Stimulated activated CD8-positive, alpha-beta memory T cell treated with anti-CD3 and anti-CD28 coated beads, Interleukin-7, amount 100 ng/mL, for 4 hours (primary cell): ENCODE measurements around the gene SURF6.

Experiments
- DNase-seq, 2 donors: peaks; one replicate each; pipeline ENCODE4 v3.0.0-alpha.2; 2020; ENCODE audit warnings: low read depth in 2 of 2

SURF6 gene

DNA sequence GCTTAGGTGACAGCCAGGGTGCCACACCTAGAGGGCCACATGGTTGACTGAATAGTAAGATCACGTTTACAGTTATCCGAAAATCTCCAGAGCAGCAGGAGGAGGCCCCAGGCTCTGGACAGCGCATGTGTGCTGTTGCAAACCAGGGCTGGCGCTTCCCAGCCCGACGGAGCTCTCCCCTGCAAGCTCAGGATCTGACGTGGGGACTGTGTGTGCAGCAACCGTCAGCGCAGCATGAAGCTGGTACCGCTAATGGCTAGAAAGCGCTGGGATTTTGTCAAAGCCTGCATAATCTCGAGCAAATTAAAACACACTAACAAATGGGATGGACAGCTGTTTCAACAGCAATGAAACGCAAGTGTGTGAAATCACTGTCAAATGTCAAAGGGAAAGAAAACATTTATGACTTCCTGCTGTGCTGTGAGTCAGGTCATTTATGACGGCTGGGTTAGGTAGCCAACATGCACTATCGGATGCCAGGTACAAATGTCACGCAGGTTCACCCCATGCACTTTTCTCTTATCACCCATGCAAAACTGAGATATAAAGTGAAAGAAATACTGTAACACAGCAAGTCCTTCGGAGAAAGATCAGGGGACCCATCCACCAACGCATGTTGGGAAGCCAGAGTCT, 32.4 kb upstream of the SURF6 start:
- no peak for DNase-seq

DNA sequence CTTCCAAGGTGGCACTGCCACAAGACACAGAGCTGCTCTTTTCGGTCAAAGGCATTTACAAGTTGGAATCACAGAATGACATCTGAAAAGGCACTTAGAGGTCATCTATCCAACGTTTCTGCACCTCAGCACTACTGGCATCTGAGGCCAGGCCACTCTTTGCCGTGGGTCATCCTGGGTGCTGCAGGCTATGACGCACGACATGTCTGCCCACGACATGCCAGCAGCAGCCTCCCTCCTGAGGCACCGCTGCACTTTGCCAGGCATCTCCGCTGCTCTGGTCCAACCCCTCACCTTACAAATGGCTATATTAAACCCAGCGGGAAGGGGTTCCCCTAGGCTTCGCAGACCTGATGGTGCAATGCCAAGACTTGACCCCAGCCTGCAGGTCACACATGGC, 31.8 kb upstream of the SURF6 start:
- no peak for DNase-seq

DNA sequence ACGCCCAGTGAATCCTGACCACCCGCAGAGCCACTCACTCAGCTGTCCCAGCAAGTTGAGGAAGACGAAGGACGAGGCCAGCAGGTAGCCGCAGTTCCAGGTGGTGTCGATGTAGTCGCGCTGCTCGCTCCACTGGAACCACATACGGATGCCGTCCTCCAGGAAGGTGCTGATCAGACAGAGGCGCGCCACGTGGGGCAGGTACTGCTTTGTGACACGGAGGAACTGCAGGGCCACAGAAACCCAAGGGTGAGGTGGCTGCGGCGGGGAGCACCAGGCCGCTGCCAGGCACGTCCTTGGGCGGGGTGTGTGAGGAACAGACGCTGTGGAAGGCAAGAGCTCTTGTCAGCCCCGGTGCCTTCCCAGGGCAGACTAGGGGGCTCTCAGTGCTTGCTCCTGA, 31.2 kb upstream of the SURF6 start:
- DNase-seq, result no peak

DNA sequence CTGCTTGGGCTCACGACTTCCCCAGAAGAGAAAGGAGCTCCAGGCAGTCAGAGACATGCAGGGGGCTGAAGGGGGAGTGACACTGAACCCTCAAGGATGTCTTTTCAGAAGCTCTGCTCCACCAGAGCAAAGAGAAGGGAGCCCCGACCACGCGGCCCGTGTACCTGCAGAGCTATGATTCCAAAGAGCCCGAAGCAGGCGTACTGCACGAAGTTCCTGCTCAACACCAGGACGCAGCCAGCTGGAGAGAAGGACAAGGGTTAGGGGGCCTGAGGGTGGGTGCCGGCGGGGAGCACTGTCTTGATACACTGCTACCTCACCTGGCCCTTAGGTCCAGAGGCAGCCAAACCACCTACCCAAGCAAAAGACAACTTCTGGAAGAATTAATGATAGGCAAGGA, 30.4 kb upstream of the SURF6 start:
- DNase-seq, result no peak

DNA sequence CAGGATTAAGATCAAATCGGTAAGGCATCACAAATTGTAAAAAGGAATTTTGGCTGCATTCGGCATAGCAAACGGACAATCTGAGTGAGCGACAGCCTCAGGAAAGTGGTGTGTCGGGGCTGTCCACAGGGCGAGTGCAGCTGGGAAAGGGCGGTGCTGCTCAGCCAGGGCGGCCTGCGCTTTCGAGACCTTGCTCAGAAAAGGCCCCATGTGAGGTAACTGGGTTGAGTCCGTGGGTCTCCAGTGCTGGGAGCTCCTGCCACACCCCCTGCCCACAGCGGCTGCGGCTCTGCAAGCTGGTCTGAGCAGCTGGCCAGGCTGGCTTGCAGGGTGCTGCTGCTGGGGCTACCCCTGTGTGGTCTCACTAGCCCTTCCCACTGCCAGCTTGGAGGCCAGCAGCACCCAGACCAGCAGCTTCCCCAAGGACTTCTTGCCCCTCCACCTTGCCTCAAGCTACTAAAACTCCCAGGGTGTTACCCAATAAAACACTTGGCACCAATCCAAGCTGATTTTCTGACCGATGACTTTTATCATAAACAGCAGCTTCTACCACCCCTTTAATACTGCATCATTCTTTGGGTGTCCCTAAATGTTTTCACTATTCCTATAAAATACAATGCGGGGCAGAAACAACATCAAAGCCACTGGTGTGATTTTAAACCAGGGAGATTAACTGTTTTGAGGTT, 26.5 kb upstream of the SURF6 start:
- DNase-seq, result no peak

DNA sequence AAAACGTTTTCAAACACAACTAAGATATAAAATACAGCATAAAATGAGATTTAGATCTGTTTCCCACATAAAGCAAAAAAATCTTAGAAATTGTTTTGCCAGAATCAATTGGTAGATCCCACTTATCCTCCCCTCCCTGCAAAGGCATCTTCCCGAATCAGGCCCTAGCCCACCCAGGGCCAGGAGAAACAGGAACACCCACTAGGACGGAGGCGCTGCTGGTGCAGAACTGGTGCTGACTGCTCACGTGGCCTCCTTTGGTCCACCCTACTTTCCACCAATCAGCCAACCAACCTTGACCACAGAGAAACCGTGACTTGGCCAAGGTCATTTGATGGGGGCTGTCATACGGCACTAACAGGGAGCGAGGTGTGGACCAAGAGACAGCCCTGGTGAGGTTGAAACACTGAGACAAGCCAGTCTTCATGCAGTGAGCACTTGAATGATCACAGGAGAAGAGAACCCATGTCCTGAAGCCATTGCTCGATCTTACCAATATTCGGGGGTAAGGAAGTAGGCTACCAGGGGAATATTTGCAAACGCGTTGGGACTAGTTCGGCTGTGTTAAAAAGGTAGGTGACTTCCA, 25.6 kb upstream of the SURF6 start:
- no peak for DNase-seq

DNA sequence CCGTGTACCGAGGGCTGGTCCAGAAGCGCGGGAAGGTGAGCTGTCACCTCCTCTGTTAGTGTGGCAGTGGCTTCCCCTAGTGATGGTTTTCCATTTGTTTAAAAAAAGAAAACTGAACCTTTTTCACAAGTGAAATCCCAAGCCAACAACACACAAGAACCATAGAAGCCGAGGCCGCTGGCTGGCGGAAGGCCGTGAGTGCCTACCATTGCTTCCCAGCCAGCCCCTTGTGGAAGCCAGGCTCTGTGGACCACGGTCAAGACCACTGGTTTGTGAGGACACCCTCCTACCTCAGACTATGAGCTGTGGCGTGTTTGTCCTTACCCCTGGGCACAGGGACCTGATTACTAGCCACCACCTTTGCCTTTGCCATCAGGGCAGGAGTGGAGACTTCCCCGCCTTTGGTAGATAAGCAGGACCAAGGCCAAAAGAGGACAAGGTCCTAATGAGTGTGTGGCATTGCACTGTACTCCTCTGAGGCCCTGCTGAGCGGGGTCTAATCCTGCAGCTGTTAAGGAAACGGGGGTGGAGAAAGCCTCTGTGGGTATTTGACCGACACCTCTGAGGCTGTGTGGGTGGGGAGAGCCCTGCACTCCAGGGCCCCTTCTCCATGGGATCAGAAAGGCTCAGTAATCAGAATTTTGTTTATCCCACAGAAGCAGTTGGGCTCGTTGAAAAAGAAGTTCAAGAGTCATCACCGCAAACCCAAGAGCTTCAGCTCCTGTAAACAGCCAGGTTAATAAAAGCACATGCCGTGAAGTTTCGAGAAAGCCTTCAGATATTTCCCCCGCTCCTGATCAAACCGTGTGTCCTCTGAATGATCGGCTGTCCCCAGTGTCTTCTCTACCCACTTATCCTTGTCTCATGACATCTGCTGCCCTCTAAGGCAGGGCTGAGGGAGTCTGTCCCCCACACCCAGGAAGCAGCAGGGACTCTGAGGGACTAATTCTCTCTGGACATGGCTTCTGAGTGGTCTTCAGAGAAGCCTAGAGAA, 24.7 kb upstream of the SURF6 start:
- DNase-seq, result no peak

DNA sequence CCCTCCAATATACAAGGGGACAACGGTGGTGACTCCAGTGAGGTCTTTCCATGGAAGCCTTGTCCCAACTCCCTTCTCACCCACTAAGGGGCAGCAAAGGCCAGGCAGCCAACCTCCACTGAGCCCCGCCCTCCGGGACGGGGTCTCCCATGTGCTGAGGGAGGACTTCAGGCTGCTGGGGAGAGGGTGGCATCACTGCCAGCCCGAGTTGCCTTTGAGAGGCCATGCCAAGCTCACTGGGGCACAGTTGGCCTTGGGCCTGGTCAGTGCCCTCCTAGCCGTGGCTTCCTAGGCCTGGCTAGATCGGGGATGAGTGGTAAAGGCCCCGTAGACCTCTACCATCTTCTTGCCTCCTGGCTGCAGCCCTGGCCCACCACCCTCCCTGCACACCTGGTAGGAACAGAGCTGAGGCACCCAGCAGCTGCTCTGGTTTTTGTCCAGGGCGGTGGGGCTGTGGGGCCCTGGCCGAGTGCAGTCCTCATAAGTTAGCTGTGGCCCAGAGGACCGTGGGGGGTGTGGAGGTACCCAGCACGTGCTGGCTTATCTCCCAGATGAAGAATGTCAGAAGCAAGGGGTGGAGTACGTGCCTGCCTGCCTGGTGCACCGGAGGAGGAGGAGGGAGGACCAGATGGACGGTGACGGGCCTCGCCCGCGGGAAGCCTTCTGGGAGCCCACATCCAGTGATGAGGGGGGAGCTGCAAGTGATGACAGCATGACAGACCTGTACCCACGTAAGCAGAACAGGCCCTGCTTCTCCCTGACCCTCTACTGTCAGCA, 23.6 kb upstream of the SURF6 start:
- no peak for DNase-seq

DNA sequence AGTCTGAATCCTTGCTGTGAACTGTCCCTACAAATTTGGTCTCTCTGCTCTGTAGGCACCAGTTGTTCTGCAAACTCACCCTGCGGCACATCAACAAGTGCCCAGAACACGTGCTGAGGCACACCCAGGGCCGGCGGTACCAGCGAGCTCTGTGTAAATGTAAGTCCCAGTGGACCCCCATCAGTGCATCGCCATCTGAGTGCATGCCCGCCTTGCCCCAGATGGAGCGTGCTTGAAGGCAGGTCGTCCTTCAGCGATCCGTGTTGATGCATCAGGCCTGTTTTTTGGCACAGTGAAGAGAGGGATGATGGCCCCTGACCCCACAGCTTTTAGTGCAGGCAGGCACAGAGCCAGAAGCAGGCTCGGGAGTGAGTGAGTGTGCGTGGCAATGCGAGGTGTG, 21.7 kb upstream of the SURF6 start:
- no peak for DNase-seq

DNA sequence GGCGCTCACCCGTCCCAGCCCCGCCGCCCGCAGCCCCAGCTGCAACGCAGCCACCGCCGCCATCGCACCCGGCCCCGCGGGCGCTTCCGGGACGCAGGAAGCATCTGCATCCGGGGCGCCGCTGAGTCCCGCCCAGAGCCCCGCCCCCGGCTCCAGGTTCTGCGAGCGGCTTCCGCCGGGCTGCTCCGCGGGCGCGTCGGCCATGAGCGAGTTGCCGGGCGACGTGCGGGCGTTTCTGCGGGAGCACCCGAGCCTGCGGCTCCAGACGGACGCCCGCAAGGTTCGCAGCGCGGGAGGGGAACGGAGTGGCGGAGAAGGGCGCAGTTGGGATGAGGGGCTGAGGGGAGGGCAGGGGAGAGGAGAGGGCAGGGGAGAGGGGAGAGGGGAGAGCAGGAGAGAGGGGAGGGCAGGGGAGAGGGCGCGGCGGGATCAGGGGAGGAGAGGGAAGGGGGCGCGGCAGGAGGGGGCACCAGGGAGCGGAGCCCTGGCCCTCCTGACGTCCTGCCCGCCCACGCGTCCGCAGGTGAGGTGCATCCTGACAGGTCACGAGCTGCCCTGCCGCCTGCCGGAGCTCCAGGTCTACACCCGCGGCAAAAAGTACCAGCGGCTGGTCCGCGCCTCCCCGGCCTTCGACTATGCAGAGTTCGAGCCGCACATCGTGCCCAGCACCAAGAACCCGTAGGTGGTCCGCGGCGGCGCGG, 20.6 kb upstream of the SURF6 start, which contains the start of the genes SURF1 and SURF2:
Gene SURF1 (minus strand): TSS at position 97 of the 701 bp plus-strand sequence. CDS start 34 bp downstream, at position 63.
Gene SURF2 (plus strand): TSS at position 160 of the 701 bp plus-strand sequence. CDS start 43 bp downstream, at position 203.
- DNase-seq, result peak; percentile 69 to 89

DNA sequence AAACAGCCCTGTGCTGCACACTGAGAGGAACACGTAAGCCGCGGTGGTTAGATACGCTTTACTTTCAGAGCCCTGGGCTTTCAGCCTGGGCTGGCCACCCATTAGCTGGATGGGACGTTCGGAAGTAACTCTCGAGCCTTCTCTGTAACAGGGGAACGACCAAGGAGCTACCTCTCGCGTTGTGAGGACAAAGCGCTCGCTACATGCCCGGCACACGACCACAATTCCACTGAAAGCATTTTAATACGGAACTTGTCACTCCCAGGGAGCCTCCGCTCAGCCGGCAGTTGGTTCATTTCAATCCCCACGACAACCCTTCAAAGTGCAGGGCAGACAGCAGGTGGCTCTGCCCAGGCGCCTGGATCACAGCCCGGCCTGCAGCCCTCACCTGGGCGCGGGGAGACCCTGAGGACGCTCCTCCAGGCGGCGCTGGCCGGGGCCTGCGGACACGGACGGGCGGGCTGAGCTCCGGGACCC, 19.9 kb upstream of the SURF6 start:
- DNase-seq, result no peak

DNA sequence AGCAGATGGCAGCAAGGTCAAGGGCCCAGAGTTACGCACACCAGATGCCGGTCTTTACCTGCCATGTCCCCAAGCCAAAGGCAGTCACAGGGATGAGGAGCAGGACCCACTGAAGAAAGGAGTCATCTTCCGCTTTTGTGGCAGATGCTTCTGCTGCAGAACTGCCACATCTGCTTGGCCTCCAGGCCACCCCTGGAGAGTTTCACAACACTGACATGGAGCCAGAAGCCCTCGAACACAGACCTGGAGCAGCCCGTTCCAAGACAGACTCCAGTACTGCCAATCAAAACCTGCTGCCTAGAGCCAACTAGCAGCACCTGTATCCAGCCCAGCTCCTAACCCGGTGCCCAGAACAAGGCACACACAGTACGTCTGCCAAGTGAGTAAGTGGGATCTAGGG, 18.8 kb upstream of the SURF6 start:
- no peak for DNase-seq

DNA sequence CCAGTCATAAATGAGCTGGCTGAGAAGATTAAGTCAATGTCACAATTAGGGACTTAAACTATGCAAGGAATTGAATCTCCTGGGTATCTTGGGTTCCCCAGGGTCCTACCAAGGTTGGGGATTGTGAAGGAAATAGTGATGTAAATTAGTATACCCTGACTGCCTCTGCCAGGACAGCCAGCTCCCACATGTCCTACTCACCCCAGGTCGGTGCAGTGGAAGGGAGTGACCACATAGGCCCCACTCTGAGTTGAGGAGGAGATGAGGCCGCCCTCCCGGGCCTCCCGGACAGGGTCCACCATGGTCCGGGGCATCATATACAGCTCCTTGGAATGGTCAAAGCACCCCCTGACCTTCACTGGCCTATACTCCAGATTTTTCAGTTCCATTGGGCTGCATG, 17.6 kb upstream of the SURF6 start:
- DNase-seq, result no peak

DNA sequence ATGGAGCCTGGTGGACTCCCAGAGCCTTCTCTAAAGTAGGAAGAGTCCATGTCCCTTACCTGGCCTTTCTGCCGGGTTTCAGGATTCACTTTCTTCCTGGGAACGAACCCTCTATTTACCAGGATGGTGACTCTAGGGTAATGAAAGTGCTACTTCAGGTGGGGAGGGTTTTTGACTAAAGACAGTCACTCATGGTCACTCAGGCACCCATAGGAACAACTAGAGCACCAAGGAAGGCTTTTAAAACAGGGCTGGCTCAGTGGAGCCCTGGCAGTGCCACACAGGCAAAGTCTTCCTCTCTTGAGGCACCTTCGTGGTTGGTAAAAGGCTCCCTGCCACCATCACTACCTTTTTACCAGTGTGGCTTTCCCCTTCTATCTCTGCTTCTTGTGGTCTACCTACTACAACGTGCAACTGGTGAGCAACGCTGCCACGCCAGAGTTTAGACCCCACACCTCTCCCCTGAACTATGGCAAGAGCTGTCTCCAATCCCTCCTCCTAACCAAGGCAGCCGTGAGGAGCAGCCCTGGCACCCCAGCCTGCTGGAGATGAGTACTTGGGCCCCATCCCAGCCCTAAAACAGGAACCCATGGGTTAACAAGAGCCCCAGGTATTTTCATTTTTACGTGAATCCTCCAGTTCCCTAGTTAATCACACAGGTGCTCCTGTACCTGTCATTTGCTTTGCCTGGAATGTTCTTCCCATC, 16.8 kb upstream of the SURF6 start:
- no peak for DNase-seq

DNA sequence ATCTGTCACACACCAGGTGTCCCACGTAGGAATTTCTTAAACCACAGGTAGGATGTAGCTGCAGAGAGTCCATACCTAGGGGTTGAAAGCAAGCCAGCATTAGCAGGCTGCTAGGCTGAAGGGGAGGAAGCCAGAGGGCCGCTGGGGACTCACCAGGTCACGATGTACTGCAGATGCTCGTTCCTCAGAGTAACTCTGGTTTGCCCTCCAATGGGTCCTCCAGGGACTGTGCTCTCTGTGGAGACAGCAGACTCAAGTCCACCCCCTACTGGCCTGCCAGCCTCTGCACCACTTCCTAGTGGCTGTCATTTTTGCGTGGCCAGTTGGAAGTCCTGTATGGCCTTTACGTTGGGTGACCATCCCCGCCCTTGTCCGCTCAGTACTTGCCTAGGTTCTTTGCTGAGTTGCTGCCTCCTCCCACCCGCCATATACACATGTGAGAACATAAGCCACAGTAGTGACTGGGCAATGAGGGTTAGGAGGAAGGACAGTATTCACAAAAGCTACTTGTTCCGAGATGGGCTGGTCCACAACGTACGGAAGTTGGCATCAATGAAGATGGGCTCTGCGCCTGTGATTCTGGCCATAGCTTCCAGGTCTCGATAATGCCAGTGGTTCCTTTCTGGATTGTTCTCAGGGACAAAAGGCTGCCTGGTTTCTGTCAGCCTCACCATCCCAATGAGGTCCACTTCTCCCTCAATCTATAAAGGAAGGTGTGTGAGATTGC, 16.1 kb upstream of the SURF6 start:
- no peak for DNase-seq

DNA sequence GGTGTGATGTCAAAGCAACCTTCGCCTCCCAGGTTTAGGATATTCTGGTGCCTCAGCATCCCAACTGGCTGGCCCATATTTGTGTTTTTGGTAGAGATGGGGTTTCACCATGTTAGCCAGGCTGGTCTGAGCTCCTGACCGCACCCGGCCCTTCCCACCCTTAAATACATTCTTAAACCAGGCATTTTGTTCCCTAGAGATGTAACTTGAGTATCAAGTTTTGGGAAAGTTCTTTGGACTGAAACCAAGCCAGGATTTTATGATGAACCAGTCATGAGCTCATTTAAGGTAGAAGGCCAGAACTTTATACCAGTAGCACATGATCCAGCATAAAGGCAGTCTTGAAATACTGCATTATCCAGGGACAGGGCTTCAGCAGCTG, 15.5 kb upstream of the SURF6 start:
- DNase-seq, result no peak

DNA sequence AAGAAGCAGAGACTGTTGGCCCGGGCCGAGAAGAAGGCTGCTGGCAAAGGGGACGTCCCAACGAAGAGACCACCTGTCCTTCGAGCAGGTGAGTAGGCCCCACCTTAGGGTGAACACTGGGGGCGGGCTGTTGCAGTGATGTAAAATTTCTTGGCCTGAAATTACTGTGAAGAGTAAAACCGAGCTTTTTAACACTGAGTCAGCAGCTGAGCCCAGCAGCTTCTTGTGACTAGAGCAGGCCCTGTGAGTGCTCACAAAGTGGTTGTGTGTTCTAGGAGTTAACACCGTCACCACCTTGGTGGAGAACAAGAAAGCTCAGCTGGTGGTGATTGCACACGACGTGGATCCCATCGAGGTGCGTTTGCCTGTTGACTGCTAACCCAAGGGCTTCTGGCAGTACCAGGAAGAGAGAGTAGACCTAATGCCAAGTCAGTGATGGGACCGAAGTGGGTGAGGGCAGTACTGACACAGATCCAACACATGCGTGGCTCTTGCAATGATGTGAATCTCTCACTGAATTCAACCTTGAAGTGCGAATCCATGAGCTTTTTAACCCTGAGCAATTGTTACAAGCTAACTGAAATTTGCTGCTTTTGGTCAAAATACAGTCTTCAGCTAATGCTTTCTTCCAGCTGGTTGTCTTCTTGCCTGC, 14.1 kb upstream of the SURF6 start:
- no peak for DNase-seq

DNA sequence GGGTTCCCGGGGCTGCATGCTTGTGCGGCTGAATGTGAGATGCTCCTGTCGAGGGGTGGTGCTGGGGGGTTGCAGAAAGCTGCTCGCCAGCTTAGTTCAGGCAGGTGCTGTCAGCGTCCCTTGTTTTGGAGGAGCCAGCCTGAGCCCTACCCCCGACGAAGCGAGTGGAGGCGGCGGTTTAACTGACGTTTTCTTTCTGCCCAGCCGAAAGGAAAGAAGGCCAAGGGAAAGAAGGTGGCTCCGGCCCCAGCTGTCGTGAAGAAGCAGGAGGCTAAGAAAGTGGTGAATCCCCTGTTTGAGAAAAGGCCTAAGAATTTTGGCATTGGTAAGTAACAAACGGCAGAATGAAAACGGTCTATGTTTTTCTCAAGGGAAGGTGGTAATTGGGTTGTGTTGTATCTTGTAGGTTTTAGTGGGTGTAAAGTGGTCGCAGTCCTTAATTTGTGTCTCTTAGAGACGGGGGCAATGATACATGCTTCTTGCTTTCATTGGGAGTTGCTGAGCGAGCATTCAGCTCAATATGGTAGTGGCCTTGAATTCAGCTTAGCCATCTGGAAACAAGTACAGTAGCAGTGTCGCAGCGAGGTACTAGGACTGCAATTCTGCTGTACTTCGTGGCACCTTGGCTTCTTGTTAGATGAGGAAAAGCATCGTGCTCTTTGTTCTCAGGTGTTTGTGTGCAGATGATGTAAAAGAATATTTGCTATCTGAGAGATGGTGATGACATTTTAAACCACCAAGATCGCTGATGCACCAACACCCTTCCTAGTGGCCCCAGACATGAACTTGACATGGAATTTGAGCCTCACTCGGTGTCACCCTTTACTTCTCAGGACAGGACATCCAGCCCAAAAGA, 13.0 kb upstream of the SURF6 start:
- no peak for DNase-seq
